ENCODE results near the gene ZSWIM7. TPM values are rescaled to one million over a fixed set of nuclear protein-coding genes. Genes with fewer than 3 reads are reported as not detected.

The ZSWIM7 gene
- total and polyA plus RNA-seq, 7 experiments from 2014 or later, result 10.0 to 82.7 (median 39.0) TPM

- H3K4me3 ChIP-seq (ENCODE audit: low read length), result no peak overlapping the region
- ChIA-PET POLR2A (interaction anchor here (0.9 kb wide), 1 partner anchor 9 kb away, joined by 3 read pairs; no protein-coding TSS in a partner anchor), CTCF (no interaction called here)
- H3K27me3 ChIP-seq (ENCODE audit: control insufficient read depth in 2 of 2, insufficient read depth in 2 of 2, low read length in 2 of 2), result no peaks in the 10 kb centered on the region
- H3K9me3 Mint-ChIP-seq, result peaks cover 0 to 6% (median 0%) of the 10 kb centered on the region in 11 donors
- ATAC-seq (no peak), DNase-seq (no peak)
- H3K36me3 ChIP-seq (ENCODE audit: control insufficient read depth in 2 of 3, insufficient read depth in 3 of 3, low read length in 3 of 3), result peaks cover 12 to 61% (median 29%) of the 10 kb centered on the region in 3 experiments
- H3K27ac Mint-ChIP-seq, result peak overlapping the region in 1 of 9 donors; percentile 43
- H3K27ac ChIP-seq (ENCODE audit: low read depth, low read length), result no peak overlapping the region
- intact Hi-C loops (cut with micrococcal nuclease), result loop anchor here in 1 of 2 donors (10.0 kb wide), 1 partner anchor 1698 kb away; the partner anchor contains the start of gene HS3ST3B1
- H3K9me3 ChIP-seq (ENCODE audit: control insufficient read depth in 2 of 3, low read length in 3 of 3), result no peaks in the 10 kb centered on the region
- H3K4me3 Mint-ChIP-seq, result peak overlapping the region in 1 of 10 donors; percentile 94
- peaks cover 11 to 16% of the 10 kb centered on the region in 2 donors for H3K4me1 ChIP-seq (ENCODE audit: control insufficient read depth in 2 of 2, insufficient read depth in 2 of 2, low read length in 2 of 2)
- H3K4me1 Mint-ChIP-seq, result peaks cover 20 to 46% (median 34%) of the 10 kb centered on the region in 7 donors
- H3K27me3 Mint-ChIP-seq, result no peaks in the 10 kb centered on the region
- peaks cover 13 to 58% (median 33%) of the 10 kb centered on the region in 5 donors for H3K36me3 Mint-ChIP-seq
Measured at GRCh38 chr17:16002708-16003260, 3.3 kb upstream of the ZSWIM7 start.

GRCh38 chr17:16001226-16001897 lies 1.9 kb upstream of the ZSWIM7 start:
- ChIA-PET POLR2A (no interaction called here), CTCF (interaction anchor here (0.6 to 0.8 kb wide), 2 partner anchors 209 to 1448 kb away, joined by 3 read pairs; no protein-coding TSS in a partner anchor)
- Histone ChIP-seq H3K9me3 (ENCODE audit: control insufficient read depth in 2 of 3, low read length in 3 of 3) (no peaks in the 10 kb centered on the region), H3K36me3 (ENCODE audit: control insufficient read depth in 2 of 3, insufficient read depth in 3 of 3, low read length in 3 of 3) (peaks cover 12 to 48% (median 26%) of the 10 kb centered on the region in 3 experiments), H3K4me3 (ENCODE audit: low read length) (no peak overlapping the region), H3K4me1 (ENCODE audit: control insufficient read depth in 2 of 2, insufficient read depth in 2 of 2, low read length in 2 of 2) (peaks cover 11 to 16% of the 10 kb centered on the region in 2 donors), H3K27me3 (ENCODE audit: control insufficient read depth in 2 of 2, insufficient read depth in 2 of 2, low read length in 2 of 2) (no peaks in the 10 kb centered on the region), H3K27ac (ENCODE audit: low read depth, low read length) (no peak overlapping the region)
- peaks cover 22 to 46% (median 36%) of the 10 kb centered on the region in 7 donors for H3K4me1 Mint-ChIP-seq
- ATAC-seq (no peak), DNase-seq (no peak)
- peaks cover 12 to 51% (median 28%) of the 10 kb centered on the region in 5 donors for H3K36me3 Mint-ChIP-seq
- no peaks in the 10 kb centered on the region for H3K27me3 Mint-ChIP-seq
- H3K4me3 Mint-ChIP-seq, result peak overlapping the region; percentile 81 to 96 (median 92)
- intact Hi-C loops (cut with micrococcal nuclease), result loop anchor here in 1 of 2 donors (10.0 kb wide), 1 partner anchor 1697 kb away; the partner anchor contains the start of gene HS3ST3B1
- peaks cover 0 to 6% (median 0%) of the 10 kb centered on the region in 11 donors for H3K9me3 Mint-ChIP-seq
- peak overlapping the region; percentile 66 to 96 (median 93) for H3K27ac Mint-ChIP-seq

GRCh38 chr17:15999974-16000827 lies 697 bp upstream of the ZSWIM7 start:
- CTCF ChIA-PET, result interaction anchor here (0.7 to 0.9 kb wide), 2 partner anchors 17 to 172 kb away, joined by 3 read pairs; no protein-coding TSS in a partner anchor
- Mint-ChIP-seq H3K4me1 (peaks cover 24 to 45% (median 40%) of the 10 kb centered on the region in 7 donors), H3K9me3 (peaks cover 0 to 6% (median 0%) of the 10 kb centered on the region in 11 donors), H3K36me3 (peaks cover 10 to 43% (median 25%) of the 10 kb centered on the region in 5 donors), H3K27ac (peak overlapping the region; percentile 66 to 96 (median 94)), H3K27me3 (no peaks in the 10 kb centered on the region), H3K4me3 (peak overlapping the region; percentile 81 to 96 (median 92))
- Histone ChIP-seq H3K27me3 (ENCODE audit: control insufficient read depth in 2 of 2, insufficient read depth in 2 of 2, low read length in 2 of 2) (no peaks in the 10 kb centered on the region), H3K36me3 (ENCODE audit: control insufficient read depth in 2 of 3, insufficient read depth in 3 of 3, low read length in 3 of 3) (peaks cover 12 to 38% (median 26%) of the 10 kb centered on the region in 3 experiments), H3K27ac (ENCODE audit: low read depth, low read length) (peak overlapping the region; percentile 86), H3K4me1 (ENCODE audit: control insufficient read depth in 2 of 2, insufficient read depth in 2 of 2, low read length in 2 of 2) (peaks cover 11 to 16% of the 10 kb centered on the region in 2 donors), H3K4me3 (ENCODE audit: low read length) (peak overlapping the region; percentile 88), H3K9me3 (ENCODE audit: control insufficient read depth in 2 of 3, low read length in 3 of 3) (no peaks in the 10 kb centered on the region)
- POLR2A ChIA-PET, result interaction anchor here (0.6 to 2.2 kb wide), 4 partner anchors 9 to 205 kb away, joined by 3 to 7 read pairs (median 4); no protein-coding TSS in a partner anchor
- intact Hi-C loops (cut with micrococcal nuclease), result loop anchor here (1.0 to 10.0 kb wide), 12 partner anchors 41 to 1695 kb away; partner anchors contain the start of genes TRIM16 (in 2 of the 2), ZNF286A (in 2 of the 2), ADORA2B (in 1 of the 2) and HS3ST3B1 (in 1 of the 2)
- ATAC-seq (no peak), DNase-seq (peak in 6 of 9 donors; percentile 8 to 43 (median 22))

GRCh38 chr17:15998031-15998562 lies 1.4 kb downstream of the ZSWIM7 start:
- Mint-ChIP-seq H3K27me3 (no peaks in the 10 kb centered on the region), H3K9me3 (peaks cover 0 to 6% (median 0%) of the 10 kb centered on the region in 11 donors), H3K4me3 (peak overlapping the region in 8 of 10 donors; percentile 87 to 95 (median 93)), H3K27ac (peak overlapping the region; percentile 91 to 99 (median 96)), H3K36me3 (peaks cover 4 to 35% (median 18%) of the 10 kb centered on the region in 5 donors), H3K4me1 (peaks cover 22 to 44% (median 35%) of the 10 kb centered on the region in 7 donors)
- H3K9me3 ChIP-seq (ENCODE audit: control insufficient read depth in 2 of 3, low read length in 3 of 3), result no peaks in the 10 kb centered on the region
- peak overlapping the region; percentile 72 for H3K4me3 ChIP-seq (ENCODE audit: low read length)
- H3K27ac ChIP-seq (ENCODE audit: low read depth, low read length), result peak overlapping the region; percentile 86
- CTCF ChIA-PET, result interaction anchor here (0.6 to 1.7 kb wide), 4 partner anchors 17 to 521 kb away, joined by 3 to 8 read pairs (median 4); no protein-coding TSS in a partner anchor
- ATAC-seq, result no peak
- no peaks in the 10 kb centered on the region for H3K27me3 ChIP-seq (ENCODE audit: control insufficient read depth in 2 of 2, insufficient read depth in 2 of 2, low read length in 2 of 2)
- peaks cover 0 to 23% (median 9%) of the 10 kb centered on the region in 3 experiments for H3K36me3 ChIP-seq (ENCODE audit: control insufficient read depth in 2 of 3, insufficient read depth in 3 of 3, low read length in 3 of 3)
- H3K4me1 ChIP-seq (ENCODE audit: control insufficient read depth in 2 of 2, insufficient read depth in 2 of 2, low read length in 2 of 2), result peaks cover 11 to 16% of the 10 kb centered on the region in 2 donors
- POLR2A ChIA-PET, result interaction anchor here (0.6 kb wide), 1 partner anchor 38 kb away, joined by 3 read pairs; no protein-coding TSS in a partner anchor
- intact Hi-C loops (cut with micrococcal nuclease), result loop anchor here (1.0 to 10.0 kb wide), 10 partner anchors 39 to 741 kb away; partner anchors contain the start of genes ZNF286A (in 2 of the 2), ADORA2B (in 1 of the 2) and TRIM16 (in 1 of the 2)
- DNase-seq, result peak in 1 of 9 donors; percentile 12

- POLR2A ChIA-PET, result interaction anchor here (0.6 kb wide), 2 partner anchors 11 to 217 kb away, joined by 3 read pairs; no protein-coding TSS in a partner anchor
- ATAC-seq, result no peak
Measured at GRCh38 chr17:15996322-15996721, 3.2 kb downstream of the ZSWIM7 start.

More at GRCh38 chr17:15996322-15996721, 3.2 kb downstream of the ZSWIM7 start:
- CTCF ChIA-PET, result interaction anchor here (0.6 to 1.5 kb wide), 4 partner anchors 11 to 168 kb away, joined by 3 to 6 read pairs (median 4); no protein-coding TSS in a partner anchor
- H3K4me3 Mint-ChIP-seq, result no peak overlapping the region
- no peak overlapping the region for H3K27ac Mint-ChIP-seq
- intact Hi-C loops (cut with micrococcal nuclease), result loop anchor here (5.0 to 10.0 kb wide), 4 partner anchors 299 to 739 kb away; partner anchors contain the start of genes TRIM16 (in 1 of the 2) and ZNF286A (in 1 of the 2)
- Histone ChIP-seq H3K4me3 (ENCODE audit: low read length) (no peak overlapping the region), H3K4me1 (ENCODE audit: control insufficient read depth in 2 of 2, insufficient read depth in 2 of 2, low read length in 2 of 2) (peaks cover 9 to 13% of the 10 kb centered on the region in 2 donors), H3K27ac (ENCODE audit: low read depth, low read length) (no peak overlapping the region), H3K27me3 (ENCODE audit: control insufficient read depth in 2 of 2, insufficient read depth in 2 of 2, low read length in 2 of 2) (no peaks in the 10 kb centered on the region), H3K9me3 (ENCODE audit: control insufficient read depth in 2 of 3, low read length in 3 of 3) (no peaks in the 10 kb centered on the region), H3K36me3 (ENCODE audit: control insufficient read depth in 2 of 3, insufficient read depth in 3 of 3, low read length in 3 of 3) (peaks cover 0 to 5% (median 0%) of the 10 kb centered on the region in 3 experiments)
- H3K4me1 Mint-ChIP-seq, result peaks cover 12 to 36% (median 27%) of the 10 kb centered on the region in 7 donors
- DNase-seq, result no peak
- H3K9me3 Mint-ChIP-seq, result peaks cover 0 to 2% (median 0%) of the 10 kb centered on the region in 11 donors
- peaks cover 0 to 22% (median 6%) of the 10 kb centered on the region in 5 donors for H3K36me3 Mint-ChIP-seq
- no peaks in the 10 kb centered on the region for H3K27me3 Mint-ChIP-seq

All from naive thymus-derived CD4-positive, alpha-beta T cell (primary cell).